ENCODE data around the gene WNT2B. TPM values are rescaled to one million over a fixed set of nuclear protein-coding genes. Genes with fewer than 3 reads are reported as not detected.

WNT2B gene
- total RNA-seq, 4 donors from 2014 or later, result 2.7 to 6.3 (median 3.8) TPM

DNA sequence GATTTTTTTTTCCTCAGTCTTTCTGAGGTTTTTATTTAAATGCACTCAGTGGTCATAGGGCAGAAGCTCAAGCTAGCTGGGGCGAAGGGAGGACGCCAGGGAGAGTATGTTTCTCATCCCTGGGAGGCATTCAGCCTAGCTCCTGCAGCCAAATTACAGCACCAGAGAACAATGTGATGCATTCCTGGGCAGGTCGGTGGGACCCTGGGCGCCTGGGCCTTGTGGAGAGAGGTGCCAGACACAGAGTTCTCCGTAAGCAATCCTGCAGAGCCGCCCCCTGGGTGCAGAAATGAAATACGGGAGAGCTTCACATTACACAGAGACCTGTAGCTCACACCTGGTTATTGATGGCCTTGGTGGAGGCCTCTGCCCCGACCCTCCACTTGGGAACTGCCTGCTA lies 15.5 kb downstream of the WNT2B start:
- H3K27me3 ChIP-seq, result no peaks in the 10 kb centered on the region
- 51% methylated on average over 8 of the region's 8 CpGs for WGBS
- no peak overlapping the region for H3K4me3 ChIP-seq
- intact Hi-C loops (cut with DNase I), result no loop called here
- H3K27ac ChIP-seq (replicated peaks in 1 of 4), result no peak overlapping the region
- no peak for DNase-seq (ENCODE audit: extremely low spot score)
- TF ChIP-seq, protein P1, sequence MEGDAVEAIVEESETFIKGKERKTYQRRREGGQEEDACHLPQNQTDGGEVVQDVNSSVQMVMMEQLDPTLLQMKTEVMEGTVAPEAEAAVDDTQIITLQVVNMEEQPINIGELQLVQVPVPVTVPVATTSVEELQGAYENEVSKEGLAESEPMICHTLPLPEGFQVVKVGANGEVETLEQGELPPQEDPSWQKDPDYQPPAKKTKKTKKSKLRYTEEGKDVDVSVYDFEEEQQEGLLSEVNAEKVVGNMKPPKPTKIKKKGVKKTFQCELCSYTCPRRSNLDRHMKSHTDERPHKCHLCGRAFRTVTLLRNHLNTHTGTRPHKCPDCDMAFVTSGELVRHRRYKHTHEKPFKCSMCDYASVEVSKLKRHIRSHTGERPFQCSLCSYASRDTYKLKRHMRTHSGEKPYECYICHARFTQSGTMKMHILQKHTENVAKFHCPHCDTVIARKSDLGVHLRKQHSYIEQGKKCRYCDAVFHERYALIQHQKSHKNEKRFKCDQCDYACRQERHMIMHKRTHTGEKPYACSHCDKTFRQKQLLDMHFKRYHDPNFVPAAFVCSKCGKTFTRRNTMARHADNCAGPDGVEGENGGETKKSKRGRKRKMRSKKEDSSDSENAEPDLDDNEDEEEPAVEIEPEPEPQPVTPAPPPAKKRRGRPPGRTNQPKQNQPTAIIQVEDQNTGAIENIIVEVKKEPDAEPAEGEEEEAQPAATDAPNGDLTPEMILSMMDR (IDR thresholded peaks at IDR 0.05), result no peak
- TF ChIP-seq EP300 (IDR thresholded peaks at IDR 0.05) (no peak), POLR2AphosphoS5 (IDR thresholded peaks at IDR 0.05) (no peak), POLR2A (IDR thresholded peaks at IDR 0.05; ENCODE audit: low read depth) (no peak)
- peaks cover 13 to 45% (median 38%) of the 10 kb centered on the region in 4 donors for H3K36me3 ChIP-seq
- H3K9me3 ChIP-seq, result no peaks in the 10 kb centered on the region
- peaks cover 0 to 4% (median 0%) of the 10 kb centered on the region in 4 donors for H3K4me1 ChIP-seq

DNA sequence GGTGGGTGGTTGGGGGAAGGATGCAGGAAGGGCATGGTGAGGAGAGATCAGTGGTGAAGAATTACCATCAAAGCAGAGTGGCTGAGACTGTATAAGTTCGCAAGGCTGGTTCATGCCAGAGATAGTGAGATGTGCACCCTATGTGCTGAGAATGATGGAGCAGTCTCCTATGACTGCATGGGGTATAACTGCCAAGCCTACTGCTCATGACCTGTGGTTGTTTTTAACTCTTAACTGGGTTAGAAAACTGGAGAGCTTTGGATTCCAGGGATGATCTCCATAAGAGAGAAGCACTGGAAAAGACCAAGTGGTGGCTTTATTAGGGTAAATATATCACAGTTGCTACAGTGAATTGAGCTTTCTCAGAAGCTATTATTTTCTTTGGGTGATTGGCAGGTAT lies 16.2 kb downstream of the WNT2B start:
- no peak for DNase-seq (ENCODE audit: extremely low spot score)
- Histone ChIP-seq H3K27ac (replicated peaks in 1 of 4) (no peak overlapping the region), H3K27me3 (no peaks in the 10 kb centered on the region), H3K4me1 (peaks cover 0 to 4% (median 0%) of the 10 kb centered on the region in 4 donors), H3K4me3 (no peak overlapping the region), H3K36me3 (peaks cover 13 to 45% (median 38%) of the 10 kb centered on the region in 4 donors), H3K9me3 (no peaks in the 10 kb centered on the region)
- intact Hi-C loops (cut with DNase I), result no loop called here
- TF ChIP-seq EP300 (IDR thresholded peaks at IDR 0.05), result no peak
- TF ChIP-seq, protein P1 (IDR thresholded peaks at IDR 0.05), result no peak
- TF ChIP-seq POLR2A (IDR thresholded peaks at IDR 0.05; ENCODE audit: low read depth), result no peak
- TF ChIP-seq POLR2AphosphoS5 (IDR thresholded peaks at IDR 0.05), result no peak
- WGBS, result 90% methylated on average over 1 of the region's 1 CpG

GRCh38 chr1:112527266-112528010 lies 18.7 kb downstream of the WNT2B start:
- H3K36me3 ChIP-seq, result peaks cover 13 to 44% (median 32%) of the 10 kb centered on the region in 4 donors
- intact Hi-C loops (cut with DNase I), result no loop called here
- no peaks in the 10 kb centered on the region for H3K27me3 ChIP-seq
- peaks cover 0 to 4% (median 0%) of the 10 kb centered on the region in 4 donors for H3K4me1 ChIP-seq
- no peak overlapping the region for H3K4me3 ChIP-seq
- no peak for DNase-seq (ENCODE audit: extremely low spot score)
- TF ChIP-seq POLR2AphosphoS5 (IDR thresholded peaks at IDR 0.05), result no peak
- no peak for TF ChIP-seq EP300 (IDR thresholded peaks at IDR 0.05)
- TF ChIP-seq, protein P1 (IDR thresholded peaks at IDR 0.05), result no peak
- TF ChIP-seq POLR2A (IDR thresholded peaks at IDR 0.05; ENCODE audit: low read depth), result no peak
- no peak overlapping the region for H3K27ac ChIP-seq (replicated peaks in 1 of 4)
- WGBS, result 57% methylated on average over 4 of the region's 4 CpGs
- no peaks in the 10 kb centered on the region for H3K9me3 ChIP-seq

DNA sequence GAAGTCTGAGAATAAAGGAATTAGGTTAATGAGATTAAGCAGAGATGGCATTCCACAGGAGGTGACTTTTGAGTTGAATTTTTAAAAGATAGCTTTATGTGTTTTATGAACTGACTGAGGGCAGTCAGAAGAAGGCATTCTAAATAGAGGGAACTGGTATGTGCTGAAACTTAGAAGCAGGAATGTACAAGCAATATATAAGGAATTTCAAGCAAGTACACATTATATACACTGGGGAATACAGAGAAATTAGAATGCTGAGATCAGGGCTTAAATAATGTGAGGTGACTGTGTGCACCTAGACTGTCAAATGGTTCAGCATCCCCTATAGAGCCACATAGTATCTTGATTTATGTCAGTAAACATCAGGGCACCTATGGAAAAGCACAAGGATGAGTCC lies 19.3 kb downstream of the WNT2B start:
- H3K27ac ChIP-seq (replicated peaks in 1 of 4), result no peak overlapping the region
- no peaks in the 10 kb centered on the region for H3K9me3 ChIP-seq
- intact Hi-C loops (cut with DNase I), result no loop called here
- peaks cover 8 to 46% (median 30%) of the 10 kb centered on the region in 4 donors for H3K36me3 ChIP-seq
- peaks cover 0 to 4% (median 0%) of the 10 kb centered on the region in 4 donors for H3K4me1 ChIP-seq
- H3K27me3 ChIP-seq, result no peaks in the 10 kb centered on the region
- no peak for DNase-seq (ENCODE audit: extremely low spot score)
- H3K4me3 ChIP-seq, result no peak overlapping the region
- TF ChIP-seq EP300 (IDR thresholded peaks at IDR 0.05) (no peak), POLR2AphosphoS5 (IDR thresholded peaks at IDR 0.05) (no peak), POLR2A (IDR thresholded peaks at IDR 0.05; ENCODE audit: low read depth) (no peak)
- TF ChIP-seq, protein P1 (IDR thresholded peaks at IDR 0.05), result no peak

Data from esophagus muscularis mucosa (tissue), 4 donors.